MG63 (cell line): ENCODE results near the gene FAM149B1. TPM values are rescaled to one million over a fixed set of nuclear protein-coding genes. Genes with fewer than 3 reads are reported as not detected.
A peak's percentile ranks its signal among the peaks of the same experiment; 100 is the strongest.

ENCODE experiments used
- DNase-seq: peaks from one replicate; pipeline ENCODE4 v3.0.0-alpha.2; 2020
- H3K27me3 ChIP-seq: fragments of 250-450 bp; sonication (Bioruptor Pico); 2 replicates; pipeline ENCODE4 v1.5.1; 2020; ENCODE audit warnings: mild to moderate bottlenecking, moderate library complexity
- H3K36me3 ChIP-seq: fragments of 250-450 bp; sonication (Bioruptor Pico); 2 replicates; pipeline ENCODE4 v1.5.1; 2020; ENCODE audit warnings: mild to moderate bottlenecking, moderate library complexity
- H3K4me3 ChIP-seq: fragments of 250-450 bp; sonication (Bioruptor Pico); 2 replicates; pipeline ENCODE4 v1.5.1; 2020; ENCODE audit warnings: mild to moderate bottlenecking, moderate library complexity
- H3K9me3 ChIP-seq: fragments of 250-450 bp; sonication (Bioruptor Pico); 2 replicates; pipeline ENCODE4 v1.5.1; 2020; ENCODE audit warnings: mild to moderate bottlenecking, moderate library complexity
- total RNA-seq: library from RNA; depleted of rRNA; stranded (reverse); fragments of >200 nt; shearing (Covaris generic); gene quantifications from 2 replicates; pipeline ENCODE4 v1.2.3, GENCODE V29; 2014; ENCODE audit warnings: low replicate concordance

The FAM149B1 gene
- total RNA-seq, 1 experiment from 2014 or later, result 5.6 TPM

- no peak overlapping the region for H3K4me3 ChIP-seq
- H3K27me3 ChIP-seq, result no peaks in the 10 kb centered on the region
- H3K9me3 ChIP-seq, result no peaks in the 10 kb centered on the region; the same call in 1 of the 2 replicates
- no peak for DNase-seq
- no peaks in the 10 kb centered on the region; the same call in none of the 2 replicates for H3K36me3 ChIP-seq
These were observed 43.3 kb downstream of the FAM149B1 start for GRCh38 chr10:73211106-73211811.

GRCh38 chr10:73215749-73216148, 47.8 kb downstream of the FAM149B1 start:
- DNase-seq, result no peak
- H3K9me3 ChIP-seq, result no peaks in the 10 kb centered on the region
- H3K4me3 ChIP-seq, result no peak overlapping the region
- H3K36me3 ChIP-seq, result peaks cover 5% of the 10 kb centered on the region
- no peaks in the 10 kb centered on the region for H3K27me3 ChIP-seq

GRCh38 chr10:73217628-73218027, 49.7 kb downstream of the FAM149B1 start:
- no peaks in the 10 kb centered on the region for H3K27me3 ChIP-seq
- DNase-seq, result no peak
- no peaks in the 10 kb centered on the region for H3K9me3 ChIP-seq
- H3K36me3 ChIP-seq, result peaks cover 5% of the 10 kb centered on the region
- no peak overlapping the region for H3K4me3 ChIP-seq

- no peak for DNase-seq
- no peaks in the 10 kb centered on the region for H3K9me3 ChIP-seq
These were observed 50.7 kb downstream of the FAM149B1 start for GRCh38 chr10:73218431-73219191.

GRCh38 chr10:73219384-73219783, 51.5 kb downstream of the FAM149B1 start:
- H3K27me3 ChIP-seq, result no peaks in the 10 kb centered on the region
- H3K9me3 ChIP-seq, result no peaks in the 10 kb centered on the region
- H3K4me3 ChIP-seq, result no peak overlapping the region
- no peak for DNase-seq
- H3K36me3 ChIP-seq, result peaks cover 5% of the 10 kb centered on the region

More at GRCh38 chr10:73218431-73219191, 50.7 kb downstream of the FAM149B1 start:
- no peak overlapping the region for H3K4me3 ChIP-seq
- H3K27me3 ChIP-seq, result no peaks in the 10 kb centered on the region
- H3K36me3 ChIP-seq, result peaks cover 5% of the 10 kb centered on the region

GRCh38 chr10:73220989-73221388, 53.1 kb downstream of the FAM149B1 start:
- no peak for DNase-seq
- no peak overlapping the region for H3K4me3 ChIP-seq
- H3K9me3 ChIP-seq, result no peaks in the 10 kb centered on the region
- peaks cover 5% of the 10 kb centered on the region for H3K36me3 ChIP-seq
- no peaks in the 10 kb centered on the region for H3K27me3 ChIP-seq

- DNase-seq, result no peak
These were observed 57.6 kb downstream of the FAM149B1 start for GRCh38 chr10:73225518-73225917.

GRCh38 chr10:73226663-73227062, 58.7 kb downstream of the FAM149B1 start:
- no peaks in the 10 kb centered on the region for H3K27me3 ChIP-seq
- no peak for DNase-seq
- no peaks in the 10 kb centered on the region for H3K36me3 ChIP-seq
- no peak overlapping the region for H3K4me3 ChIP-seq
- no peaks in the 10 kb centered on the region for H3K9me3 ChIP-seq

More at GRCh38 chr10:73225518-73225917, 57.6 kb downstream of the FAM149B1 start:
- Histone ChIP-seq H3K36me3 (no peaks in the 10 kb centered on the region), H3K27me3 (no peaks in the 10 kb centered on the region), H3K9me3 (no peaks in the 10 kb centered on the region), H3K4me3 (no peak overlapping the region)

- Histone ChIP-seq H3K9me3 (no peaks in the 10 kb centered on the region), H3K27me3 (no peaks in the 10 kb centered on the region), H3K4me3 (no peak overlapping the region), H3K36me3 (no peaks in the 10 kb centered on the region; the same call in none of the 2 replicates)
- no peak for DNase-seq
These were observed 60.3 kb downstream of the FAM149B1 start for GRCh38 chr10:73228247-73228646.

- H3K36me3 ChIP-seq, result peaks cover 9% of the 10 kb centered on the region
- no peaks in the 10 kb centered on the region for H3K27me3 ChIP-seq
- no peak for DNase-seq
- no peaks in the 10 kb centered on the region for H3K9me3 ChIP-seq
- no peak overlapping the region for H3K4me3 ChIP-seq
These were observed 61.6 kb downstream of the FAM149B1 start for GRCh38 chr10:73229567-73229966.

GRCh38 chr10:73232887-73233286, 65.0 kb downstream of the FAM149B1 start:
- no peak for DNase-seq
- peaks cover 25% of the 10 kb centered on the region for H3K36me3 ChIP-seq

GRCh38 chr10:73233883-73234282, 66.0 kb downstream of the FAM149B1 start:
- DNase-seq, result no peak
- Histone ChIP-seq H3K9me3 (no peaks in the 10 kb centered on the region), H3K4me3 (no peak overlapping the region), H3K27me3 (no peaks in the 10 kb centered on the region), H3K36me3 (peaks cover 29% of the 10 kb centered on the region)

More at GRCh38 chr10:73232887-73233286, 65.0 kb downstream of the FAM149B1 start:
- no peaks in the 10 kb centered on the region for H3K9me3 ChIP-seq
- H3K4me3 ChIP-seq, result no peak overlapping the region
- no peaks in the 10 kb centered on the region for H3K27me3 ChIP-seq

GRCh38 chr10:73234695-73235094, 66.8 kb downstream of the FAM149B1 start:
- Histone ChIP-seq H3K27me3 (no peaks in the 10 kb centered on the region), H3K9me3 (no peaks in the 10 kb centered on the region), H3K4me3 (no peak overlapping the region), H3K36me3 (peaks cover 35% of the 10 kb centered on the region)
- DNase-seq, result no peak

GRCh38 chr10:73238990-73239566, 71.2 kb downstream of the FAM149B1 start:
- Histone ChIP-seq H3K9me3 (no peaks in the 10 kb centered on the region), H3K27me3 (no peaks in the 10 kb centered on the region), H3K4me3 (no peak overlapping the region), H3K36me3 (peaks cover 72% of the 10 kb centered on the region)
- no peak for DNase-seq

GRCh38 chr10:73239908-73240307, 72.0 kb downstream of the FAM149B1 start:
- H3K36me3 ChIP-seq, result peaks cover 71% of the 10 kb centered on the region
- no peak for DNase-seq
- H3K27me3 ChIP-seq, result no peaks in the 10 kb centered on the region
- H3K4me3 ChIP-seq, result no peak overlapping the region
- H3K9me3 ChIP-seq, result no peaks in the 10 kb centered on the region

- H3K27me3 ChIP-seq, result no peaks in the 10 kb centered on the region
- no peak for DNase-seq
- H3K9me3 ChIP-seq, result no peaks in the 10 kb centered on the region
- H3K4me3 ChIP-seq, result peak overlapping the region; percentile 88
- peaks cover 79% of the 10 kb centered on the region for H3K36me3 ChIP-seq
These were observed 77.1 kb downstream of the FAM149B1 start for GRCh38 chr10:73244866-73245477.

GRCh38 chr10:73246322-73246645, 78.4 kb downstream of the FAM149B1 start:
- Histone ChIP-seq H3K36me3 (peaks cover 79% of the 10 kb centered on the region), H3K9me3 (no peaks in the 10 kb centered on the region), H3K4me3 (peak overlapping the region; percentile 88), H3K27me3 (no peaks in the 10 kb centered on the region)
- no peak for DNase-seq
